HG03025 (cell line): ENCODE data around the gene PMM1.
"Not testable (repeated sequence)": the region's sequence is repeated elsewhere in the genome, so short reads cannot be mapped to it uniquely, and the experiment has no call there.

ENCODE experiments used
- ATAC-seq: cut with Tn5 transposase; IDR thresholded peaks from one replicate; pipeline ENCODE4 v1.9.1; 2021; ENCODE audit warnings: mild to moderate bottlenecking, moderate library complexity; ENCODE audit not compliant: unreplicated experiment, low FRiP score

Gene PMM1

DNA sequence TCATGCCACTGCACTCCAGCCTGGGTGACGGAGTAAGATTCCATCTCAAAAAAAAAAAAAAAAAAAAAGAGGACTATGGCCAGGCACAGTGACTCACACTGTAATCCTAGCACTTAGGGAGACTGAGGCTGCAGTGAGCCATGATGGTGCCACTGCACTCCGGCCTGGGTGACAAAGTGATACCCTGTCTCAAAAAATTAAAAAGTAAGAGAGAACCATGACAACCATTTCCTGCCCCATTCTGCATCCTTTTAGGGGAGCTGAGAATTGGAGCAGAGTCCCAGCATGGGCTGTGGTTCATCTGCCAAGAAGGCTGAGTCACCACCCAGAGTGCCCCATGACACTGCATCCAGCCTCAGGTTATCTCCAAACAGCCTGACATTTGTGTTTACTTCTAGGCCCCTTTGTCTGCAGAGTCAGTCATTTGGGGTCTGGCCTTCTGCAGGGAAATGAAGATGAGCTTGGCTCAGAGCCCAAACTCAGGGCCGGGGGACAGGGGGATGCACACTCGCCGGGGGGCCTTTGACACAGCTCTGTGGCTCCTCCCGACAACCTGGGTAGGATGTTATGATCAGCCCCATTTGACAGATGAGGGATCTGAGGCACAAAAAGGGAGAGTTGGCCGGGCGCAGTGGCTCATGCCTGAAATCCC lies 24.1 kb downstream of the PMM1 start:
- no peak for ATAC-seq

- no peak for ATAC-seq
Measured at GRCh38 chr22:41564563-41564962, 25.1 kb downstream of the PMM1 start.

- ATAC-seq: no peak
Measured at GRCh38 chr22:41563051-41563711, 26.5 kb downstream of the PMM1 start.

DNA sequence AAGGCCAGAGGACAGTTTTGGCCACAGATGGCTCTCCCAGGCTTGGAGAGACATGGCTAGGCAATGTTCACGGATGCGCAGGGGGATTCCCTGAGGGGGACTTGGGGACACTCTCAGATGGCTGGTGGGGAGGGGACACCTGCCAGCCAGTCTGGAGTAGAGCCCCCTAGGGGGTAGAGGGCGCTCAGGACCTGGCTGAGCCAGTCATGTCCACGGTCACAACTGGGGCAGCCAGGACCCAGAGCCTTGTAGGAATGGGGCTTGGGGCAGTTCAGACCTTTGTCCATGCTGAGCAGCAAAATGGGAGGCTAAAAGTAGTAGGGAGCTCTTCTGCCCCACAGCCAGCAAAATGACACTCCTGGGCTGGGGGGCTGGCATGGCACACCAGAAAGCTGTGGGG lies 27.2 kb downstream of the PMM1 start:
- ATAC-seq: no peak

DNA sequence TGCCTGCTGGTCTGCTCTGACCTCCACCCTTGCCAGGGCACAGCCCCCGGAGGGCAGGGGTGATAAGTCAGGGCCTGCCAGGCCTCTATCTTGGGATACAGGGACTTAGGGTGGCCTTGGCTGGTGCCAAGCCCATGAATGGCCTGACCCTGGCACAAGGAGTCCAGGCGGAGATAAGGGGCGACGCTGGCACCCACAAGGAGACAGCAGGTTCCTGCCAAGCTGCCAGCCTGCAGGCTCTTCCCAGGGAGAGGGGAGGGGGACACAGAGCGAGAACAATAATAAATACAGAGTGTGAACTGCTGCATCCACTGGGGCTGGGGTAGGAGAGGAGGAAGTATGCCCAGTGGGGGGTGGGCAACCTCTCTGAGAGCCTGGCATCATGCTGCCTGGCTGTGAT lies 27.9 kb downstream of the PMM1 start:
- ATAC-seq: no peak

GRCh38 chr22:41561335-41561734 lies 28.3 kb downstream of the PMM1 start:
- ATAC-seq: no peak

- no peak for ATAC-seq
Measured at GRCh38 chr22:41560095-41560471, 29.6 kb downstream of the PMM1 start.

DNA sequence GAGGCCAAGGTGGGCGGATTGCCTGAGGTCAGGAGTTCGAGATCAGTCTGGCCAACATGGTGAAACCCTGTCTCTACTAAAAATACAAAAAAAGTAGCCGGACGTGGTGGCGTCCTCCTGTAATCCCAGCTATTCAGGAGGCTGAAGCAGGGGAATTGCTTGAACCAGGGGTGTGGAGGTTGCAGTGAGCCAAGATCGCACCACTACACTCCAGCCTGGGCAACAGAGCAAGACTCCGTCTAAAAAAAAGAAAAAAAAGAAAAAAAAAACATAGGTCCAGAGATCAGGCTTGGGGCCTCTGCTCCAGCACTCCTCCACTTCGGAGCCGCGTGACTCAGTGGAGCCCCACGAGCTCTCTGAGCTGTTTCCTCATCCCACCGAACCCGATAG lies 31.4 kb downstream of the PMM1 start:
- ATAC-seq: not testable (repeated sequence)

DNA sequence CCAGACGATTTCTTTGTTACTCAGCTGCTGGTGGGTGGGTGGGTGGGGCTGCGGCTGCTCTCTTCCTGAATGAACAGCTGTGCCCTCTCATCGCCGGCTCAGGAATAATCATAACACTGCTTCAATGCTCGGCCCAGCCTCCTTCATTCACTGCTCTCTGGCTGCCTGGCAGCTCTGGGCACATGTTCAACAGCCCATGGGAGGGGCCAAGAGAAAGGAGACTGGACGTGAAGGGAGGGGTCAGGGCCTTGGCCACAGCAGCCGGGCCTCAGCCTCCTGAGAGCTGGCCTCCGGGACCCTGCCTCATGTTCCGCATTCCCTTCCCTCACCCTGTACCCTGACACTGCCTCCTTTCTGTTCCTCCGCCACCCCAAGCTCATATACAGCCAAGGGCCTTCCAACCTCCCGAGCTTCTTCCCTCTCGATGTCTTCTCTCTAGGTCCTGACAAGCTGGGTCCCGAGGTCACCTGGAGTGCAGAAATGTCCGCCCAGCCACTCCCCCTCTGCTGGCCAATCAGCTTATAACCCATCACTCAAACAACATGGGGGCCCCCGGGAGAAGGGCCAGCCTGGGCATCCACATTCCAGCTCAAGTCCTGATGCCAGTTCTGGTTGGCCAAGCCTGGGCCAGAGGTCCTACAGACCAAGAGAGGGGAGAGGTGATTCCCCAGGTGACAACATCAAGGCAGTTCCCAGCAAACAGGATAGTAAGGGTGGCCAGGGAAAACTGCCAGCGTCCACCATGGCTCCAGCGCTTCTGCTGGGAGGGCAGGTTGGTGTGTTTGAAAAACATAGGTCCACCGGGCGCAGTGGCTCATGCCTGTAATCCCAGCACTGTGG lies 32.0 kb downstream of the PMM1 start:
- ATAC-seq: no peak

DNA sequence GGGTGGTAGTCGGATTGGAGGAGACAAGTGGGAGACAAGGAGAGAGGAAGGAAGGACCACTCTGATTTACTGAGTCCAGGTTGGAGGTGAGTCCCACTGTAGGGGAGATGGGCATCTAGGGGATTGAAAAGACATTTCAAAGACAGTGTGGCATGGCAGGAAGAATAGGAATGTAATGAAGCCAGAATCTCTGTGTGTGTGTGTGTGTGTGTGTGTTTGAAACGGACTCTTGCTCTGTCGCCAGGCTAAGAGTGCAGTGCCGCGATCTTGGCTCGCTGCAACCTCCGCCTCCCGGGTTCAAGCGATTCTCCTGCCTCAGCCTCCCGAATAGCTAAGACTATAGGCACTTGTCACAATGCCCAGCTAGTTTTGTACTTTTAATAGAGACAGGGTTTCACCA lies 33.1 kb downstream of the PMM1 start:
- ATAC-seq: no peak

DNA sequence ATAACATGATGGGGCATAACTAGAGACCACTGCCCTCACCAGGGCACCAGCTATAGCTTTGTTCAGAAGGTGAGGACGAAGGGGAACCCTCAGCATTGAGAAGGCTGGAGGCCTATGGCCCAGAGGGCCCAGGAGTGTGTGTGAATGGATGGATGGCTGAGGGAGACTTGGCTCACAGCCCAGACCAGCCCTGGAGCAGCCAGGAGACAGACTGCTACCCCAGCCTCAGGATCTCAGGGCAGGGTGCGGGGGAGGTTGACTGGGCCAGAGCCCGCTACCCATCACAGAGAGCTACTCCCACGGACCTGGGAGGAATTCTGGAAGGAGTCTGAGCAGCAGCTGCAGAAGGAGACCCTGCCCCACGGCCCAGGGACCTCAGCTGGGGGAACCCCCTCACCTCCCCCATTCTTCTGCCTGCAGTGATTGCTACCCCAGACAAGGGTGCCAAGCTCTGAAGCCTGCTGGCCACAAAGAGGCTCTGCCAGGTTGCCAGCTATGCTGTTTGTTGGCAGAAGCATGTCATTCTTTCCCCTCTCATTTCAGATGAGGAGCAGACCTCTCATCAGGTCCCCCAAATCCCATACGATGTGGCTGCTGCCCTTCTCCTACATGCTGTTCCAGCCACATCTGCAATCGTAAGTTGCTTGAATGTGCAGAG lies 34.2 kb downstream of the PMM1 start:
- ATAC-seq: no peak

DNA sequence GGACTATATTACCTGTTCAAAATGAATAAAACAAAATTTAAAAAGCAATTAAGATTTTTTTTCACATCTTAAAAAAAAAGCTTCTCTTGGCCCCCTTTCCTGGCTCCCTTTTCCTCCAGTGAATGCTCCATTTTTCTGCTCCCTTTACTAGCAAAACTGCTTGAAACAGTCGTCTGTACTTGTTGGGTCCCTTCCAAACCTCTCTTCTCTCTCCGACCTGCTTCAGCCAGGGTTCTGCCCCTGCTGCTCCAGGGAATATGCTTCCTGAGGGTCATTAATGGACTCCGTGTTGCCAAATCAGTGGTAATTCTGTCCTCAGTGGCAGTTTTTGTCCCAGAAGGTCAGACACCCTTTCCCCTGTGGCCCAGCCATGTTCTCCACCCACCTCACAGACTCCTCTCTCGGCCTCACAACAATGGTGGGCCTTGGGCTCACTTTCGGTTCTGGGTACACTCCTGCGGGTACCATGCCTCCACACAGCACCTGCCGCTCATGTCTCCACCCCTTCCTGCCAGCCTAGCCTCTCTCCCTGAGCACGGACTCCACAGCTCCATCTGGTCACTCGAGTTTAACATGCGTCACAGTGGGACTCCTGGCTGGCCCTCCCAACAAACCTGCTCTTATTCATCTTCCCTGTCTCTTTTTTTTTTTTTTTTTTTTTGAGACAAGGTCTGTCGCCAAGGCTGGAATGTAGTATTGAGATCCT lies 37.6 kb downstream of the PMM1 start:
- no peak for ATAC-seq

DNA sequence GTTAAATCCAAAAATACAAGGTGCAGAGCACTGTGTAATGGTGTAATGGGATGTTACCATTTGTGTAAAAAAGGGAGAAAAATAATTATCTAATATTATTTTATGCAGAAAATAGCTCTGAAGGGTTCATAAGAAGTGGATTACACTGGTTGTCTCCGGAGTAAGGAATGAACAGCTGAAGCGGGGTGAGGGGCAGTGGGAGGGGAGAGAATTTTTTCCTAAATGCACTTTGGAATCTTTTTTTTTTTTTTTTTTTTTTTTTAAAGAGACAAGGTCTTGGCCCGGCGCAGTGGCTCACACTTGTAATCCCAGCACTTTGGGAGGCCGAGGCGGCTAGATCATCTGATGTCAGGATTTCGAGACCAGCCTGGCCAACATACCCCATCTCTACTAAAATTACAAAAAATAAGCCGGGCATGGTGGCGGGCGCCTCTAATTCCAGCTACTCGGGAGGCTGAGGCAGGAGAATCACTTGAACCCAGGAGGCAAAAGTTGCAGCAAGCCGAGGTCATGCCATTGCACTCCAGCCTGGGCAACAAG lies 38.6 kb downstream of the PMM1 start:
- no peak for ATAC-seq

DNA sequence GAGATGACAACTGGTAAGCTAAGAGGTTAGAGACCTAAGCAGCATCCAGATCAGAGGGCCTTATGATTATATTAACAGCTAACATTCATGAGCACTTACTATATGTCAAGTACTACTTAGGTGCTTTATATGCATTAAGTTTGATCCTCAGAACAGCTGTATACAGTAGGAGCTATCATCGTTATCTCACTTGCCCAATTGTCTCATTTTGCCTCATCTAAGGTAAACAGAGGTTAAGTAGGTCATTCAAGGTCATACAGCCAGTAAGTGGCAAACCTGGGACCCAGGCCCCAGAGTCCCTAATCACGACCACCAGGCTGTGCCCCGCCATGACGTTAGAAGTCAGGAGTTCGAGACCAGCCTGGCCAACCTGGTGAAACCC lies 40.8 kb downstream of the PMM1 start:
- no peak for ATAC-seq

DNA sequence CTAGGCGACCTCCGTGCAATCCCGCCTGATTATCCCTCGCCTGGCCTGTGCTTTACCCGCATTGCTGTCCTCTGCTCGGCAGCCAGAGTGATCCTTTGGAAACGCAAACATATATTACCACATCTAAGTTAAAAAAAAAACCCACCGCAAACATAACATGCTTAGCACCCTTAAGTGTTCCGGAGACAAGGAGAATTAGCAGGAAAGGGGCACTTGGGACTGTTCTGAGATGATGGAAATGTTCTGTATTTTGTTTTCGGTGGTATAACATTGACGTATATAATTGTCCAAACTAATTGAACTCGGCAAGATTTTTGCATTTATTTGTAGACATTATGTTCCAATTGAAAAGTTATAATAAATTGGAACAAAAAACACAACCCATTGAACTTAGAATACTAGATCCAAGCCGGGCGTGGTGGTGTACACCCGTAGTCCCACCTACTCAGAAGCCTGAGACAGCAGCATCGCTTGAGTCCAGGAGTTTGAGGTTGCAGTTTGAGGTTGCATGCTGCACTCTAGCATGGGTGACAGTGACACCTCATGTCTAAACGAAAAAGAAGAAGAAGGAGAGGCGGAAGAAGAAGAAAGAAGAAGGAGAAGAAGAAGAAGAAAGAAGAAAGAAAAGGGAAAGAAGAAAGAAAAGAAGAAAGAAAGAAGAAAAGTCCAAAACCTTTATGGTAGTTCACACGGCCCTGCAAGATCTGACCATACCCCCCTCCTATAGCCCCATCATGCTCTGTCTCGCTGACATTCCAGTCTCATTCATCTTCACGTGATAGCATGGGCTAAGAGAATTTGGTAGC lies 44.8 kb downstream of the PMM1 start:
- no peak for ATAC-seq

GRCh38 chr22:41543854-41544670 lies 45.6 kb downstream of the PMM1 start, which contains the start of gene POLR3H:
Gene POLR3H, minus strand, starts transcription at chr22:41544470. Its CDS starts 369 bp downstream, at chr22:41544101.
- ATAC-seq: peak; percentile 80

GRCh38 chr22:41542224-41542623 lies 47.4 kb downstream of the PMM1 start:
- ATAC-seq: no peak

GRCh38 chr22:41541484-41541883 lies 48.2 kb downstream of the PMM1 start:
- ATAC-seq: no peak

DNA sequence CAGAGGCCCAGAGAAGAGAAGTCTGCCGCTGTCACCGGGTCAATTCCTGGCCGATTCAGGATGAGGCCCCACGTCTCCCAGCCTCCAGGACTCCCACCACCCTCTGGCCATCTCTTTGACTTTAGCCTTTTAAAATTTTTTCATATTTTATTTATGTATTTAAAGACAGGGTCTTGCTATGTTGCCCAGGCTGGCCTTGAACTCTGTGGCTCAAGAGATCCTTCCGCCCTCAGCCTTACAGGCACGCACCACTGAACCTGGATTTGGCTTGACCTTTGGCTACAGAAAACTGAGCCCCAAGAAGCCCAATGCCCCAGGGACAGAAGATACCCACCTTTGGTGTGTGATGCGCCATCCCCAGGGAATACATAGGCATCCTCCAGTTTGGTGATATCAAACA lies 49.3 kb downstream of the PMM1 start:
- ATAC-seq: no peak
